HEK293 (cell line): Measurements from ENCODE around the gene CORO7.
A peak's percentile ranks its signal among the peaks of the same experiment; 100 is the strongest.

Source experiments
- KLF16 ChIP-seq: fragments of 450-650 bp; formaldehyde crosslinking; IDR thresholded peaks from 2 replicates; pipeline ENCODE4 v1.5.1; 2017; ENCODE audit warnings: missing biosample characterization, missing genetic modification characterization
- YY1 ChIP-seq: fragments of 450-650 bp; formaldehyde crosslinking; IDR thresholded peaks from 2 replicates; pipeline ENCODE4 v1.5.1; 2018; ENCODE audit warnings: missing biosample characterization, missing genetic modification characterization
- ZBTB17 ChIP-seq: fragments of 450-650 bp; formaldehyde crosslinking; IDR thresholded peaks from 2 replicates; pipeline ENCODE4 v1.5.1; 2016; ENCODE audit warnings: missing biosample characterization, missing genetic modification characterization
- ZBTB20 ChIP-seq: fragments of 450-650 bp; formaldehyde crosslinking; IDR thresholded peaks from 2 replicates; pipeline ENCODE4 v1.5.1; 2016; ENCODE audit warnings: missing biosample characterization, missing genetic modification characterization
- ZBTB8A ChIP-seq: fragments of 450-650 bp; formaldehyde crosslinking; IDR thresholded peaks from 2 replicates; pipeline ENCODE4 v1.5.1; 2016; ENCODE audit warnings: missing biosample characterization, missing genetic modification characterization
- ZEB2 ChIP-seq: fragments of 450-650 bp; formaldehyde crosslinking; IDR thresholded peaks from 2 replicates; pipeline ENCODE4 v1.5.1; 2016; ENCODE audit warnings: missing biosample characterization, missing genetic modification characterization
- ZNF2 ChIP-seq: fragments of 450-650 bp; formaldehyde crosslinking; IDR thresholded peaks from 2 replicates; pipeline ENCODE4 v1.5.1; 2016; ENCODE audit warnings: missing biosample characterization, missing genetic modification characterization
- ZNF202 ChIP-seq: fragments of 450-650 bp; formaldehyde crosslinking; IDR thresholded peaks from 2 replicates; pipeline ENCODE4 v1.5.1; 2016; ENCODE audit warnings: missing biosample characterization, missing genetic modification characterization, borderline replicate concordance
- ZNF211 ChIP-seq: fragments of 450-650 bp; formaldehyde crosslinking; IDR thresholded peaks from 2 replicates; pipeline ENCODE4 v1.5.1; 2016; ENCODE audit warnings: low read depth, missing biosample characterization, missing genetic modification characterization
- ZNF239 ChIP-seq: fragments of 450-650 bp; formaldehyde crosslinking; IDR thresholded peaks from 2 replicates; pipeline ENCODE4 v1.5.1; 2016; ENCODE audit warnings: missing biosample characterization, missing genetic modification characterization
- ZNF24 ChIP-seq: fragments of 450-650 bp; formaldehyde crosslinking; IDR thresholded peaks from 2 replicates; pipeline ENCODE4 v1.5.1; 2016; ENCODE audit warnings: missing biosample characterization, missing genetic modification characterization
- ZNF416 ChIP-seq: fragments of 450-650 bp; formaldehyde crosslinking; IDR thresholded peaks from 2 replicates; pipeline ENCODE4 v1.5.1; 2016; ENCODE audit warnings: missing biosample characterization, missing genetic modification characterization
- ZNF549 ChIP-seq: fragments of 450-650 bp; IDR thresholded peaks from 2 replicates; pipeline ENCODE4 v1.5.1; 2018; ENCODE audit warnings: missing biosample characterization, missing genetic modification characterization, mild to moderate bottlenecking, inconsistent platforms, moderate library complexity
- ZNF558 ChIP-seq: fragments of 450-650 bp; formaldehyde crosslinking; IDR thresholded peaks from 2 replicates; pipeline ENCODE4 v1.5.1; 2016; ENCODE audit warnings: missing biosample characterization, missing genetic modification characterization
- ZNF610 ChIP-seq: fragments of 450-650 bp; formaldehyde crosslinking; IDR thresholded peaks from 2 replicates; pipeline ENCODE4 v1.5.1; 2016; ENCODE audit warnings: missing biosample characterization, missing genetic modification characterization, borderline replicate concordance
- ZNF76 ChIP-seq: fragments of 450-650 bp; formaldehyde crosslinking; IDR thresholded peaks from 2 replicates; pipeline ENCODE4; 2016; ENCODE audit warnings: low read depth, missing biosample characterization, missing genetic modification characterization, borderline replicate concordance
- ZNF768 ChIP-seq: fragments of 450-650 bp; formaldehyde crosslinking; IDR thresholded peaks from 2 replicates; pipeline ENCODE4 v1.5.1; 2018; ENCODE audit warnings: missing biosample characterization, mild to moderate bottlenecking, missing genetic modification characterization
- ZNF791 ChIP-seq: fragments of 450-650 bp; formaldehyde crosslinking; IDR thresholded peaks from 2 replicates; pipeline ENCODE4 v1.5.1; 2016; ENCODE audit warnings: missing biosample characterization, missing genetic modification characterization
- ZSCAN30 ChIP-seq: fragments of 450-650 bp; IDR thresholded peaks from 2 replicates; pipeline ENCODE4 v1.5.1; 2018; ENCODE audit warnings: missing biosample characterization, mild to moderate bottlenecking, missing genetic modification characterization, moderate library complexity
- TF ChIP-seq, protein P1 (sequence below): fragments of 450-650 bp; formaldehyde crosslinking; IDR thresholded peaks from 2 replicates; pipeline ENCODE4 v1.5.1; 2017; ENCODE audit warnings: missing biosample characterization, mild to moderate bottlenecking, missing genetic modification characterization, moderate library complexity
- TF ChIP-seq, protein P2 (sequence below): fragments of 450-650 bp; formaldehyde crosslinking; optimal IDR thresholded peaks from 2 replicates; pipeline ENCODE3; 2016; ENCODE audit warnings: missing biosample characterization, mild to moderate bottlenecking, missing genetic modification characterization
- TF ChIP-seq, protein P3 (sequence below): fragments of 450-650 bp; formaldehyde crosslinking; IDR thresholded peaks from 2 replicates; pipeline ENCODE4 v1.5.1; 2016; ENCODE audit warnings: missing biosample characterization, missing genetic modification characterization
- TF ChIP-seq, protein P4 (sequence below): fragments of 450-650 bp; formaldehyde crosslinking; IDR thresholded peaks from 2 replicates; pipeline ENCODE4 v1.5.1; 2016; ENCODE audit warnings: missing biosample characterization, missing genetic modification characterization
- TF ChIP-seq, protein P5 (sequence below): fragments of 450-650 bp; formaldehyde crosslinking; IDR thresholded peaks from 2 replicates; pipeline ENCODE4 v1.5.1; 2016; ENCODE audit warnings: missing biosample characterization, missing genetic modification characterization, borderline replicate concordance

The CORO7 gene

DNA sequence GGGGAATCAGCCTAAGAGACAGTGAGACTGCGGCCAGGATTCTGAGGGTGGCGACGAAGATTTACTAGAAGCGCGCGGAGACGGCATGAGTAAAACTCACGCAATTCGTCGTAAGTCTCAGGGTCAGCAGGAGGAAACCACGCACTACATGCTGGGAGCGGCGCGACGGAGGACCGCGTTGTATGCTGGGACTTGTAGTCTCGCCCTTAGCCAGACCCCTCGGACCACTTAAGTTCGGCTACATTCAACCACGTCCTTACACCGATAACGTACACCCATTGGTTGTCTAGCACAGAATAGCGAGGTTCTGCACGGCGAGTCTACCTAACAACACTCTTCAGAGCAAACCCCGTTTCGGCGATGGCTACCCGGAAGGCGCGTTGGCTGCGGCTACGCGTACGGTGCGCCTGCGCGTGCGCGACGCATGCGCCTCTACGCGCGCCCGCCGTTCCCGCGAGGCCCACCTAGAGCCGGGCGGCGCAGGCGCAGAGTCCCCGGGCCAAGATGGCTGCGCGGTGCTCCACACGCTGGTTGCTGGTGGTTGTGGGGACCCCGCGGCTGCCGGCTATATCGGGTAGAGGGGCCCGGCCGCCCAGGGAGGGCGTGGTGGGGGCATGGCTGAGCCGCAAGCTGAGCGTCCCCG, 9.1 kb upstream of the CORO7 start, which contains the start of gene DNAJA3 (continued):
- TF ChIP-seq, protein P1, sequence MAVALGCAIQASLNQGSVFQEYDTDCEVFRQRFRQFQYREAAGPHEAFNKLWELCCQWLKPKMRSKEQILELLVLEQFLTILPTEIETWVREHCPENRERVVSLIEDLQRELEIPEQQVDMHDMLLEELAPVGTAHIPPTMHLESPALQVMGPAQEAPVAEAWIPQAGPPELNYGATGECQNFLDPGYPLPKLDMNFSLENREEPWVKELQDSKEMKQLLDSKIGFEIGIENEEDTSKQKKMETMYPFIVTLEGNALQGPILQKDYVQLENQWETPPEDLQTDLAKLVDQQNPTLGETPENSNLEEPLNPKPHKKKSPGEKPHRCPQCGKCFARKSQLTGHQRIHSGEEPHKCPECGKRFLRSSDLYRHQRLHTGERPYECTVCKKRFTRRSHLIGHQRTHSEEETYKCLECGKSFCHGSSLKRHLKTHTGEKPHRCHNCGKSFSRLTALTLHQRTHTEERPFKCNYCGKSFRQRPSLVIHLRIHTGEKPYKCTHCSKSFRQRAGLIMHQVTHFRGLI (tag by site-specific recombination), result no peak
- 0 out of 2 replicates have a peak, but pooled peaks have one; percentile 38 for TF ChIP-seq ZEB2 (tag by site-specific recombination)
- peak; percentile 26; the same call in 1 of the 2 replicates for TF ChIP-seq ZNF2 (tag by site-specific recombination)
- TF ChIP-seq, protein P2, sequence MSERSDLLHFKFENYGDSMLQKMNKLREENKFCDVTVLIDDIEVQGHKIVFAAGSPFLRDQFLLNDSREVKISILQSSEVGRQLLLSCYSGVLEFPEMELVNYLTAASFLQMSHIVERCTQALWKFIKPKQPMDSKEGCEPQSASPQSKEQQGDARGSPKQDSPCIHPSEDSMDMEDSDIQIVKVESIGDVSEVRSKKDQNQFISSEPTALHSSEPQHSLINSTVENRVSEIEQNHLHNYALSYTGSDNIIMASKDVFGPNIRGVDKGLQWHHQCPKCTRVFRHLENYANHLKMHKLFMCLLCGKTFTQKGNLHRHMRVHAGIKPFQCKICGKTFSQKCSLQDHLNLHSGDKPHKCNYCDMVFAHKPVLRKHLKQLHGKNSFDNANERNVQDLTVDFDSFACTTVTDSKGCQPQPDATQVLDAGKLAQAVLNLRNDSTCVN (tag by site-specific recombination), result peak; percentile 100
- no peak for TF ChIP-seq ZNF549 (tag by site-specific recombination)
- TF ChIP-seq, protein P3, sequence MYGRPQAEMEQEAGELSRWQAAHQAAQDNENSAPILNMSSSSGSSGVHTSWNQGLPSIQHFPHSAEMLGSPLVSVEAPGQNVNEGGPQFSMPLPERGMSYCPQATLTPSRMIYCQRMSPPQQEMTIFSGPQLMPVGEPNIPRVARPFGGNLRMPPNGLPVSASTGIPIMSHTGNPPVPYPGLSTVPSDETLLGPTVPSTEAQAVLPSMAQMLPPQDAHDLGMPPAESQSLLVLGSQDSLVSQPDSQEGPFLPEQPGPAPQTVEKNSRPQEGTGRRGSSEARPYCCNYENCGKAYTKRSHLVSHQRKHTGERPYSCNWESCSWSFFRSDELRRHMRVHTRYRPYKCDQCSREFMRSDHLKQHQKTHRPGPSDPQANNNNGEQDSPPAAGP (tag by site-specific recombination), result peak; percentile 69; the same call in 1 of the 2 replicates
- no peak for TF ChIP-seq ZNF791 (tag by site-specific recombination)
- TF ChIP-seq, protein P4, sequence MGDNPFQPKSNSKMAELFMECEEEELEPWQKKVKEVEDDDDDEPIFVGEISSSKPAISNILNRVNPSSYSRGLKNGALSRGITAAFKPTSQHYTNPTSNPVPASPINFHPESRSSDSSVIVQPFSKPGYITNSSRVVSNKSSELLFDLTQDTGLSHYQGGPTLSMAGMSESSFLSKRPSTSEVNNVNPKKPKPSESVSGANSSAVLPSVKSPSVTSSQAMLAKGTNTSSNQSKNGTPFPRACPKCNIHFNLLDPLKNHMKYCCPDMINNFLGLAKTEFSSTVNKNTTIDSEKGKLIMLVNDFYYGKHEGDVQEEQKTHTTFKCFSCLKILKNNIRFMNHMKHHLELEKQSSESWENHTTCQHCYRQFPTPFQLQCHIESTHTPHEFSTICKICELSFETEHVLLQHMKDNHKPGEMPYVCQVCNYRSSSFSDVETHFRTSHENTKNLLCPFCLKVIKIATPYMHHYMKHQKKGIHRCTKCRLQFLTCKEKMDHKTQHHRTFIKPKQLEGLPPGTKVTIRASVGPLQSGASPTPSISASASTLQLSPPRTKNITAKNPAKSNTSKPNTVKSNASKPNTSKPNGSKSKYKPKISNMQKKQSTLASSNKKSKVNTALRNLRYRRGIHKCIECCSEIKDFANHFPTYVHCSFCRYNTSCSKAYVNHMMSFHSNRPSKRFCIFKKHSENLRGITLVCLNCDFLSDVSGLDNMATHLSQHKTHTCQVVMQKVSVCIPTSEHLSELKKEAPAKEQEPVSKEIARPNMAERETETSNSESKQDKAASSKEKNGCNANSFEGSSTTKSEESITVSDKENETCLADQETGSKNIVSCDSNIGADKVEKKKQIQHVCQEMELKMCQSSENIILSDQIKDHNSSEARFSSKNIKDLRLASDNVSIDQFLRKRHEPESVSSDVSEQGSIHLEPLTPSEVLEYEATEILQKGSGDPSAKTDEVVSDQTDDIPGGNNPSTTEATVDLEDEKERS (tag by site-specific recombination), result no peak
- TF ChIP-seq ZBTB20, result peak; percentile 69
- peak; percentile 93; the same call in 1 of the 2 replicates for TF ChIP-seq ZNF610 (tag by site-specific recombination)
- no peak for TF ChIP-seq ZNF239 (tag by site-specific recombination)
- no peak for TF ChIP-seq ZNF211
- 0 out of 2 replicates have a peak, but pooled peaks have one; percentile 27 for TF ChIP-seq ZSCAN30 (tag by site-specific recombination)
- TF ChIP-seq ZNF76 (tag by site-specific recombination), result peak; percentile 99
- no peak; the same call in 1 of the 2 replicates for TF ChIP-seq KLF16 (tag by site-specific recombination)
- TF ChIP-seq ZNF24 (tag by site-specific recombination), result peak; percentile 80
- TF ChIP-seq ZBTB8A (tag by site-specific recombination), result peak; percentile 26
- TF ChIP-seq, protein P5, sequence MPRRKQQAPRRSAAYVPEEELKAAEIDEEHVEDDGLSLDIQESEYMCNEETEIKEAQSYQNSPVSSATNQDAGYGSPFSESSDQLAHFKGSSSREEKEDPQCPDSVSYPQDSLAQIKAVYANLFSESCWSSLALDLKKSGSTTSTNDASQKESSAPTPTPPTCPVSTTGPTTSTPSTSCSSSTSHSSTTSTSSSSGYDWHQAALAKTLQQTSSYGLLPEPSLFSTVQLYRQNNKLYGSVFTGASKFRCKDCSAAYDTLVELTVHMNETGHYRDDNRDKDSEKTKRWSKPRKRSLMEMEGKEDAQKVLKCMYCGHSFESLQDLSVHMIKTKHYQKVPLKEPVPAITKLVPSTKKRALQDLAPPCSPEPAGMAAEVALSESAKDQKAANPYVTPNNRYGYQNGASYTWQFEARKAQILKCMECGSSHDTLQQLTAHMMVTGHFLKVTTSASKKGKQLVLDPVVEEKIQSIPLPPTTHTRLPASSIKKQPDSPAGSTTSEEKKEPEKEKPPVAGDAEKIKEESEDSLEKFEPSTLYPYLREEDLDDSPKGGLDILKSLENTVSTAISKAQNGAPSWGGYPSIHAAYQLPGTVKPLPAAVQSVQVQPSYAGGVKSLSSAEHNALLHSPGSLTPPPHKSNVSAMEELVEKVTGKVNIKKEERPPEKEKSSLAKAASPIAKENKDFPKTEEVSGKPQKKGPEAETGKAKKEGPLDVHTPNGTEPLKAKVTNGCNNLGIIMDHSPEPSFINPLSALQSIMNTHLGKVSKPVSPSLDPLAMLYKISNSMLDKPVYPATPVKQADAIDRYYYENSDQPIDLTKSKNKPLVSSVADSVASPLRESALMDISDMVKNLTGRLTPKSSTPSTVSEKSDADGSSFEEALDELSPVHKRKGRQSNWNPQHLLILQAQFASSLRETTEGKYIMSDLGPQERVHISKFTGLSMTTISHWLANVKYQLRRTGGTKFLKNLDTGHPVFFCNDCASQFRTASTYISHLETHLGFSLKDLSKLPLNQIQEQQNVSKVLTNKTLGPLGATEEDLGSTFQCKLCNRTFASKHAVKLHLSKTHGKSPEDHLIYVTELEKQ (tag by site-specific recombination), result no peak
- TF ChIP-seq ZNF768 (tag by site-specific recombination), result no peak
- TF ChIP-seq ZNF416, result no peak
- peak; percentile 90 for TF ChIP-seq ZBTB17 (tag by site-specific recombination)
- 0 out of 2 replicates have a peak, but pooled peaks have one; percentile 31 for TF ChIP-seq ZNF558 (tag by site-specific recombination)
- TF ChIP-seq ZNF202 (tag by site-specific recombination), result no peak
- TF ChIP-seq YY1 (tag by site-specific recombination), result peak; percentile 94
